Activated naive CD8-positive, alpha-beta T cell (primary cell): ENCODE measurements around the gene ITGB2.
"Not testable (repeated sequence)": the region's sequence is repeated elsewhere in the genome, so short reads cannot be mapped to it uniquely, and the experiment has no call there.

ENCODE experiments used
- H3K27ac Mint-ChIP-seq: one replicate; pipeline ENCODE4 v1.8.0; 2021; ENCODE audit warnings: mixed read lengths
- H3K27me3 Mint-ChIP-seq: one replicate; pipeline ENCODE4 v1.8.0; 2021; ENCODE audit warnings: mixed read lengths
- H3K36me3 Mint-ChIP-seq: one replicate; pipeline ENCODE4 v1.8.0; 2021; ENCODE audit warnings: mixed read lengths
- H3K4me1 Mint-ChIP-seq: one replicate; pipeline ENCODE4 v1.8.0; 2021; ENCODE audit warnings: low read depth, mixed read lengths
- H3K4me3 Mint-ChIP-seq: one replicate; pipeline ENCODE4 v1.8.0; 2021; ENCODE audit warnings: mild to moderate bottlenecking, mixed read lengths
- H3K9me3 Mint-ChIP-seq: one replicate; pipeline ENCODE4 v1.8.0; 2021; ENCODE audit warnings: low read depth, mixed read lengths

The ITGB2 gene

GRCh38 chr21:44887126-44887806, 33.4 kb downstream of the ITGB2 start:
- Mint-ChIP-seq H3K27me3 (no peaks in the 10 kb centered on the region), H3K4me1 (peaks cover 4% of the 10 kb centered on the region), H3K27ac (no peak overlapping the region), H3K4me3 (no peak overlapping the region), H3K36me3 (no peaks in the 10 kb centered on the region), H3K9me3 (no peaks in the 10 kb centered on the region)

GRCh38 chr21:44886113-44887075, 34.3 kb downstream of the ITGB2 start:
- peak overlapping the region; percentile 50 for H3K27ac Mint-ChIP-seq
- no peak overlapping the region for H3K4me3 Mint-ChIP-seq
- H3K4me1 Mint-ChIP-seq: peaks cover 10% of the 10 kb centered on the region
- no peaks in the 10 kb centered on the region for H3K36me3 Mint-ChIP-seq
- no peaks in the 10 kb centered on the region for H3K27me3 Mint-ChIP-seq
- no peaks in the 10 kb centered on the region for H3K9me3 Mint-ChIP-seq

GRCh38 chr21:44885615-44886014, 35.1 kb downstream of the ITGB2 start:
- Mint-ChIP-seq H3K36me3 (no peaks in the 10 kb centered on the region), H3K4me3 (no peak overlapping the region), H3K27ac (no peak overlapping the region), H3K9me3 (no peaks in the 10 kb centered on the region), H3K27me3 (no peaks in the 10 kb centered on the region), H3K4me1 (peaks cover 18% of the 10 kb centered on the region)

- Mint-ChIP-seq H3K4me1 (peaks cover 19% of the 10 kb centered on the region), H3K36me3 (no peaks in the 10 kb centered on the region), H3K4me3 (no peak overlapping the region), H3K9me3 (no peaks in the 10 kb centered on the region), H3K27ac (no peak overlapping the region), H3K27me3 (no peaks in the 10 kb centered on the region)
Measured at GRCh38 chr21:44884097-44884496, 36.6 kb downstream of the ITGB2 start.

- no peak overlapping the region for H3K27ac Mint-ChIP-seq
- H3K4me3 Mint-ChIP-seq: no peak overlapping the region
- no peaks in the 10 kb centered on the region for H3K36me3 Mint-ChIP-seq
- H3K4me1 Mint-ChIP-seq: peaks cover 19% of the 10 kb centered on the region
- no peaks in the 10 kb centered on the region for H3K9me3 Mint-ChIP-seq
- H3K27me3 Mint-ChIP-seq: no peaks in the 10 kb centered on the region
Measured at GRCh38 chr21:44883250-44883649, 37.4 kb downstream of the ITGB2 start.

- Mint-ChIP-seq H3K36me3 (no peaks in the 10 kb centered on the region), H3K27ac (peak overlapping the region; percentile 2), H3K4me1 (peaks cover 20% of the 10 kb centered on the region), H3K4me3 (no peak overlapping the region), H3K27me3 (no peaks in the 10 kb centered on the region), H3K9me3 (no peaks in the 10 kb centered on the region)
Measured at GRCh38 chr21:44881198-44881872, 39.4 kb downstream of the ITGB2 start.

- peak overlapping the region; percentile 24 for H3K27ac Mint-ChIP-seq
- H3K4me1 Mint-ChIP-seq: peaks cover 23% of the 10 kb centered on the region
- no peak overlapping the region for H3K4me3 Mint-ChIP-seq
- H3K9me3 Mint-ChIP-seq: no peaks in the 10 kb centered on the region
- H3K27me3 Mint-ChIP-seq: no peaks in the 10 kb centered on the region
- H3K36me3 Mint-ChIP-seq: no peaks in the 10 kb centered on the region
Measured at GRCh38 chr21:44880405-44881197, 40.1 kb downstream of the ITGB2 start.

- peaks cover 34% of the 10 kb centered on the region for H3K4me1 Mint-ChIP-seq
- not testable (repeated sequence) for H3K4me3 Mint-ChIP-seq
Measured at GRCh38 chr21:44879238-44879637, 41.5 kb downstream of the ITGB2 start.

GRCh38 chr21:44878053-44878982, 42.4 kb downstream of the ITGB2 start:
- H3K27me3 Mint-ChIP-seq: no peaks in the 10 kb centered on the region
- H3K36me3 Mint-ChIP-seq: no peaks in the 10 kb centered on the region
- peaks cover 36% of the 10 kb centered on the region for H3K4me1 Mint-ChIP-seq
- no peak overlapping the region for H3K27ac Mint-ChIP-seq
- H3K9me3 Mint-ChIP-seq: no peaks in the 10 kb centered on the region
- no peak overlapping the region for H3K4me3 Mint-ChIP-seq

More at GRCh38 chr21:44879238-44879637, 41.5 kb downstream of the ITGB2 start:
- H3K9me3 Mint-ChIP-seq, H3K27ac Mint-ChIP-seq, H3K36me3 Mint-ChIP-seq, H3K27me3 Mint-ChIP-seq: not testable (repeated sequence)

GRCh38 chr21:44876849-44877575, 43.7 kb downstream of the ITGB2 start:
- Mint-ChIP-seq H3K27ac (no peak overlapping the region), H3K4me3 (no peak overlapping the region), H3K4me1 (peaks cover 39% of the 10 kb centered on the region), H3K27me3 (no peaks in the 10 kb centered on the region), H3K9me3 (no peaks in the 10 kb centered on the region), H3K36me3 (no peaks in the 10 kb centered on the region)

- H3K27ac Mint-ChIP-seq: peak overlapping the region; percentile 58
- H3K4me1 Mint-ChIP-seq: peaks cover 40% of the 10 kb centered on the region
- peak overlapping the region; percentile 87 for H3K4me3 Mint-ChIP-seq
- H3K27me3 Mint-ChIP-seq: no peaks in the 10 kb centered on the region
- no peaks in the 10 kb centered on the region for H3K36me3 Mint-ChIP-seq
- no peaks in the 10 kb centered on the region for H3K9me3 Mint-ChIP-seq
Measured at GRCh38 chr21:44875316-44875700, 45.4 kb downstream of the ITGB2 start.

GRCh38 chr21:44874497-44875315, 46.0 kb downstream of the ITGB2 start:
- peak overlapping the region; percentile 87 for H3K4me3 Mint-ChIP-seq
- H3K9me3 Mint-ChIP-seq: no peaks in the 10 kb centered on the region
- peaks cover 46% of the 10 kb centered on the region for H3K4me1 Mint-ChIP-seq
- no peaks in the 10 kb centered on the region for H3K36me3 Mint-ChIP-seq
- peak overlapping the region; percentile 58 for H3K27ac Mint-ChIP-seq
- H3K27me3 Mint-ChIP-seq: no peaks in the 10 kb centered on the region

GRCh38 chr21:44874240-44874496, 46.5 kb downstream of the ITGB2 start:
- Mint-ChIP-seq H3K27ac (peak overlapping the region; percentile 58), H3K27me3 (no peaks in the 10 kb centered on the region), H3K4me3 (peak overlapping the region; percentile 87), H3K9me3 (no peaks in the 10 kb centered on the region), H3K36me3 (no peaks in the 10 kb centered on the region), H3K4me1 (peaks cover 50% of the 10 kb centered on the region)
